BJ (cell line): Measurements from ENCODE around the gene UXS1. TPM values are rescaled to one million over a fixed set of nuclear protein-coding genes. Genes with fewer than 3 reads are reported as not detected.

Experiments used
- CTCF ChIA-PET: fragments of 350-600 bp; formaldehyde crosslinking; extraction: SDS; loops from one replicate; lab custom pipeline; 2021; ENCODE audit warnings: antibody characterized with exemption, inconsistent platforms; lab: Yijun Ruan, JAX
- POLR2A ChIA-PET: fragments of 300-600 bp; sonication (Branson Sonifier 250); formaldehyde crosslinking; extraction: SDS; loops from one replicate; lab custom pipeline; 2021; ENCODE audit warnings: antibody characterized with exemption; lab: Charles Lee
- DNase-seq: peaks from one replicate; pipeline ENCODE4 v3.0.0-alpha.2; 2011; ENCODE audit warnings: low read depth
- H3K27me3 ChIP-seq: 2 replicates; pipeline ENCODE4 v1.6.0; 2011; ENCODE audit warnings: low read length; ENCODE audit not compliant: control insufficient read depth, insufficient read depth
- H3K36me3 ChIP-seq: 2 replicates; pipeline ENCODE4 v1.5.1; 2011; ENCODE audit warnings: low read length; ENCODE audit not compliant: control insufficient read depth, insufficient read depth
- H3K4me3 ChIP-seq: 2 replicates; pipeline ENCODE4 v1.5.1; 2011; ENCODE audit warnings: low read depth, mild to moderate bottlenecking, control low read depth, low read length
- CTCF ChIP-seq: IDR thresholded peaks from 2 replicates; pipeline ENCODE4 v1.5.1; 2011; ENCODE audit warnings: low read depth, mild to moderate bottlenecking, control low read depth, inconsistent platforms, low read length, moderate library complexity; ENCODE audit not compliant: insufficient read depth
- polyA plus RNA-seq: library from polyadenylated mRNA; depleted of rRNA; stranded (reverse); fragments of >200 nt; gene quantifications from 2 replicates; pipeline ENCODE4 v1.2.3, GENCODE V29; 2011

The UXS1 gene
- polyA plus RNA-seq, 1 experiment = 46.3 TPM

GRCh38 chr2:106159866-106160785 lies 34.0 kb downstream of the UXS1 start:
- ChIA-PET POLR2A (no interaction called here), CTCF (no interaction called here)
- DNase-seq = no peak
- no peak for TF ChIP-seq CTCF
- Histone ChIP-seq H3K27me3 (no peaks in the 10 kb centered on the region), H3K36me3 (peaks cover 1% of the 10 kb centered on the region; the same call in 1 of the 2 replicates), H3K4me3 (no peak overlapping the region)

DNA sequence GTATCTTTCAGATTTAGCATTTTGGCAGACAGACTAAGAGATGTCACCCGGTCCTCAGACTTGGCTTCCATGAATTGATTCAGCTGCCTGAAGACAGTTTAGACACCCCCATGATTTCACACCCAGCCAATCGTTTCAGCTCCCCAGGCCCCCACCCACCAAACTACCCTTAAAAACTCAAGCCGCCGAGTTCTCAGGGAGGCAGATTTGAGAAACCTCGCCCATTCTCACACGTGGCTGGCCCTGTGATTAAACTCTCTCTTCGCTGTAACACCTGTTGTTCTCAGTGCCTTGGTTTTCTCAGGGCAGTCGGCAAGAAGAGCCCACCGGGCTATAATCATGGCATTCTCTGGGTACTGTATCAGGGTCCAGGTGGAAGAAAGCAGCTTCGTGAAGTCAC lies 35.2 kb downstream of the UXS1 start:
- ChIA-PET CTCF (interaction anchor here (2.5 kb wide), 1 partner anchor 12 kb away, joined by 5 read pairs; no protein-coding TSS in a partner anchor), POLR2A (no interaction called here)
- DNase-seq = no peak
- TF ChIP-seq CTCF = no peak
- H3K27me3 ChIP-seq = no peaks in the 10 kb centered on the region
- H3K36me3 ChIP-seq = peaks cover 1% of the 10 kb centered on the region; the same call in 1 of the 2 replicates
- H3K4me3 ChIP-seq = no peak overlapping the region

DNA sequence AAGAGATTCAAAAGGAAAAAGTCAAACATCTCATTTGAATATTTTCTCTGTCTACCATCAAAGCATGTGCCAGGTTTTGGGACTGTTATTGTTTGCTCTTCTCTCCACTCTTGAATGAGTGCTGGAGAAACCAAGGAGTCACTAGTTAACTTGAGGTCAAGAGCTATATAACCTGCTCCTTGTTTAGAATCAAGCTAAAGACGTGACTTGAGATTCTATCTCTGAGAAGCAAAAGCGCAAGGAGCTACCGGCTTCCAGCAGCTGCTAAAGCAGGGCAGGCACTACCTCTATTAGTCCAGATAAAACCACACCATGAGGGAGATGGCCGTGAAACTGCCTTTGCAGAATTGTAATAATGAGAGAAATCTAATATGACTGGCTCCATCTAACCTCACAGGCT lies 36.0 kb downstream of the UXS1 start:
- H3K36me3 ChIP-seq = peaks cover 1% of the 10 kb centered on the region; the same call in 1 of the 2 replicates
- no peak overlapping the region for H3K4me3 ChIP-seq
- no peaks in the 10 kb centered on the region for H3K27me3 ChIP-seq
- POLR2A ChIA-PET = no interaction called here
- TF ChIP-seq CTCF = no peak
- CTCF ChIA-PET = interaction anchor here (2.5 kb wide), 1 partner anchor 11 kb away, joined by 5 read pairs; no protein-coding TSS in a partner anchor
- DNase-seq = no peak

- ChIA-PET POLR2A (no interaction called here), CTCF (interaction anchor here (2.5 kb wide), 1 partner anchor 10 kb away, joined by 5 read pairs; no protein-coding TSS in a partner anchor)
- H3K27me3 ChIP-seq = no peaks in the 10 kb centered on the region
- H3K4me3 ChIP-seq = no peak overlapping the region
- H3K36me3 ChIP-seq = peaks cover 1% of the 10 kb centered on the region; the same call in 1 of the 2 replicates
- DNase-seq = no peak
- no peak for TF ChIP-seq CTCF
Measured at GRCh38 chr2:106157416-106157815, 36.7 kb downstream of the UXS1 start.
